A549 (cell line): ENCODE measurements around the gene MYEOV.

Experiments
- CHD2 ChIP-seq: fragments of 150-350 bp; IDR thresholded peaks from 2 replicates; pipeline ENCODE4 v1.6.1; 2014; ENCODE audit warnings: low read length; ENCODE audit not compliant: partially characterized antibody
- POLR2A ChIP-seq: IDR thresholded peaks from 2 replicates; pipeline ENCODE4 v1.6.1; 2012; ENCODE audit warnings: mild to moderate bottlenecking, low read length
- RCOR1 ChIP-seq: fragments of 150-350 bp; IDR thresholded peaks from 2 replicates; pipeline ENCODE4 v1.6.1; 2014; ENCODE audit warnings: antibody characterized with exemption, low read length, low read depth
- TF ChIP-seq, protein P1 (sequence below): fragments of >200 bp; sonication (Bioruptor Twin); formaldehyde crosslinking; IDR thresholded peaks from 3 replicates; pipeline ENCODE4 v1.5.1; 2016

DNA sequence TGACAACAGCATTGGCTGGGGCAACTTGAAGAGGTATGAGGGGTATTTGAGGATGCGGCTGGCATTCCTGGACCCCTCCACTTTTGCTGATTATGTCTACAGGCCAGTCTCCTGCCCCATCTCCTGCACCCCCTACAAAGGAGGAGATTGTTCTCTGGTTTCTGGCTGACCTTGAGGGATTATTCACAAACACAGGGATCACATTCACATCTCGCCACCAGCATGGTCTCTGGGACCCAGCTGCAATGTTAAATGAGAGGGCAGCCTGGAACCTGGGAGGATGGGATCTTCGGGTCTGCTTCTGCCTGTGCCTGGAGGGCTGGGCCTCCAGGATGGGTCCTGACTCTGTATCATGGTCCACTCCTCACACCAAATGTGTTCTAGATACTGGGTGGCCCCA is 32.8 kb upstream of the MYEOV start:
- TF ChIP-seq, protein P1, sequence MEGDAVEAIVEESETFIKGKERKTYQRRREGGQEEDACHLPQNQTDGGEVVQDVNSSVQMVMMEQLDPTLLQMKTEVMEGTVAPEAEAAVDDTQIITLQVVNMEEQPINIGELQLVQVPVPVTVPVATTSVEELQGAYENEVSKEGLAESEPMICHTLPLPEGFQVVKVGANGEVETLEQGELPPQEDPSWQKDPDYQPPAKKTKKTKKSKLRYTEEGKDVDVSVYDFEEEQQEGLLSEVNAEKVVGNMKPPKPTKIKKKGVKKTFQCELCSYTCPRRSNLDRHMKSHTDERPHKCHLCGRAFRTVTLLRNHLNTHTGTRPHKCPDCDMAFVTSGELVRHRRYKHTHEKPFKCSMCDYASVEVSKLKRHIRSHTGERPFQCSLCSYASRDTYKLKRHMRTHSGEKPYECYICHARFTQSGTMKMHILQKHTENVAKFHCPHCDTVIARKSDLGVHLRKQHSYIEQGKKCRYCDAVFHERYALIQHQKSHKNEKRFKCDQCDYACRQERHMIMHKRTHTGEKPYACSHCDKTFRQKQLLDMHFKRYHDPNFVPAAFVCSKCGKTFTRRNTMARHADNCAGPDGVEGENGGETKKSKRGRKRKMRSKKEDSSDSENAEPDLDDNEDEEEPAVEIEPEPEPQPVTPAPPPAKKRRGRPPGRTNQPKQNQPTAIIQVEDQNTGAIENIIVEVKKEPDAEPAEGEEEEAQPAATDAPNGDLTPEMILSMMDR, result no peak
- no peak for TF ChIP-seq RCOR1
- TF ChIP-seq POLR2A, result no peak
- no peak for TF ChIP-seq CHD2
